ENCODE results near the gene BRPF1. TPM values are rescaled to one million over a fixed set of nuclear protein-coding genes. Genes with fewer than 3 reads are reported as not detected.

The BRPF1 gene
- total RNA-seq, 1 experiment from 2014 or later, result 23.6 TPM

DNA sequence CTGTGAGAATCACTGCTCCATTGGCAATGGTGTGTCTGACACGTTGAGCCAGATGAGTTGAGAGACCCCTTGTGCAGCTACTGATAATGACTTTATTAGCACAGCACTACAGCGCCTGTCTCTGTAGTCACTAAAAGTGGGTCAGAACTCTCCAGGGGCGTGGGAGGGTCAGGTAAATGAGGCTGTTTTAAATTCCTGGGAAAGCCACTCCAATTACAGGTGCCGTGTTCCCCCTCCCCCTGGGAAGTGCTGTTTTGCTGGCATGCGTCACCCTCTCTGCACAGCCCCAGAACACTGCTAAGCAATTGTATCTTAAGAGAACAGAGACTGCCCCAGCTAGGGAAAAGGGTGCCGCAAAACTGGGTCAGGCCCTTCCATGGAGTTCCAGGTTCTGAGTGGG lies 49.4 kb upstream of the BRPF1 start:
- RAD21 ChIA-PET (ENCODE audit: low non-redundant PET in 1 of 2, low total read pairs in 2 of 2, uncharacterized antibody in 2 of 2, unreplicated experiment in 2 of 2), result no interaction called here
- CTCF ChIA-PET, result no interaction called here
- no peaks in the 10 kb centered on the region for H4K20me1 ChIP-seq (ENCODE audit: insufficient read depth)
- H3K4me2 ChIP-seq (ENCODE audit: low read length), result no peak overlapping the region
- no TSS peak for BruUV-seq (replicated peaks)
- H3K4me1 ChIP-seq (ENCODE audit: control insufficient read depth in 1 of 2, insufficient read depth in 2 of 2, low read length in 2 of 2), result no peaks in the 10 kb centered on the region
- no peak overlapping the region for H3K27ac ChIP-seq (ENCODE audit: low read depth, low read length)
- ATAC-seq (no peak), DNase-seq (ENCODE audit: low read depth, low spot score) (no peak)
- H3K9me3 ChIP-seq (ENCODE audit: control insufficient read depth in 1 of 2, insufficient read depth in 1 of 2, low read depth in 1 of 2, low read length in 2 of 2), result no peaks in the 10 kb centered on the region
- H3K9me2 ChIP-seq (ENCODE audit: insufficient read depth), result no peaks in the 10 kb centered on the region
- POLR2A ChIA-PET, result no interaction called here
- peaks cover 12 to 15% of the 10 kb centered on the region in 2 experiments; a peak in 2 of 4 replicates for H3K36me3 ChIP-seq (ENCODE audit: control insufficient read depth in 1 of 2, insufficient read depth in 2 of 2, low read length in 2 of 2)
- intact Hi-C loops (cut with micrococcal nuclease), result no loop called here
- H3K27me3 ChIP-seq (ENCODE audit: insufficient read depth, low read length), result no peaks in the 10 kb centered on the region
- no peak overlapping the region for H3K4me3 ChIP-seq (replicated peaks in 1 of 2; ENCODE audit: low read depth in 1 of 2, low read length in 2 of 2)
- H3K79me2 ChIP-seq (ENCODE audit: insufficient read depth, low read length), result no peaks in the 10 kb centered on the region
- TF ChIP-seq ZNF274 (IDR thresholded peaks at IDR 0.05; ENCODE audit: low read depth, low read length) (no peak), TCF7L2 (IDR thresholded peaks at IDR 0.05; ENCODE audit: borderline replicate concordance, extremely low read depth, insufficient read depth, insufficient read length) (no peak), CBX3 (IDR thresholded peaks at IDR 0.05; ENCODE audit: low read depth) (no peak), POLR2AphosphoS5 (IDR thresholded peaks at IDR 0.05; ENCODE audit: low read depth, low read length) (no peak), RAD21 (IDR thresholded peaks at IDR 0.05; ENCODE audit: low read depth) (no peak), EZH2phosphoT487 (IDR thresholded peaks at IDR 0.05; ENCODE audit: borderline replicate concordance) (no peak), FOSL1 (IDR thresholded peaks at IDR 0.05; ENCODE audit: low read depth) (no peak), JUND (IDR thresholded peaks at IDR 0.05) (no peak), CEBPB (IDR thresholded peaks at IDR 0.05; ENCODE audit: low read depth) (no peak), SIN3A (IDR thresholded peaks at IDR 0.05; ENCODE audit: low read depth) (no peak), POLR2A (IDR thresholded peaks at IDR 0.05; ENCODE audit: borderline replicate concordance, extremely low read depth, insufficient read depth, insufficient read length) (no peak), ELF1 (IDR thresholded peaks at IDR 0.05; ENCODE audit: borderline replicate concordance, low read depth) (no peak), EGR1 (IDR thresholded peaks at IDR 0.05; ENCODE audit: low read depth) (no peak), YY1 (IDR thresholded peaks at IDR 0.05; ENCODE audit: extremely low read depth, insufficient replicate concordance, low read depth, low read length) (no peak), SRF (IDR thresholded peaks at IDR 0.05; ENCODE audit: low read depth) (no peak)
- TF ChIP-seq, protein P1, sequence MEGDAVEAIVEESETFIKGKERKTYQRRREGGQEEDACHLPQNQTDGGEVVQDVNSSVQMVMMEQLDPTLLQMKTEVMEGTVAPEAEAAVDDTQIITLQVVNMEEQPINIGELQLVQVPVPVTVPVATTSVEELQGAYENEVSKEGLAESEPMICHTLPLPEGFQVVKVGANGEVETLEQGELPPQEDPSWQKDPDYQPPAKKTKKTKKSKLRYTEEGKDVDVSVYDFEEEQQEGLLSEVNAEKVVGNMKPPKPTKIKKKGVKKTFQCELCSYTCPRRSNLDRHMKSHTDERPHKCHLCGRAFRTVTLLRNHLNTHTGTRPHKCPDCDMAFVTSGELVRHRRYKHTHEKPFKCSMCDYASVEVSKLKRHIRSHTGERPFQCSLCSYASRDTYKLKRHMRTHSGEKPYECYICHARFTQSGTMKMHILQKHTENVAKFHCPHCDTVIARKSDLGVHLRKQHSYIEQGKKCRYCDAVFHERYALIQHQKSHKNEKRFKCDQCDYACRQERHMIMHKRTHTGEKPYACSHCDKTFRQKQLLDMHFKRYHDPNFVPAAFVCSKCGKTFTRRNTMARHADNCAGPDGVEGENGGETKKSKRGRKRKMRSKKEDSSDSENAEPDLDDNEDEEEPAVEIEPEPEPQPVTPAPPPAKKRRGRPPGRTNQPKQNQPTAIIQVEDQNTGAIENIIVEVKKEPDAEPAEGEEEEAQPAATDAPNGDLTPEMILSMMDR (IDR thresholded peaks at IDR 0.05 in 2 of 3, conservative IDR thresholded peaks at IDR 0.05 in 1 of 3; ENCODE audit: borderline replicate concordance in 1 of 3, insufficient read depth in 1 of 3, low read depth in 2 of 3, low read length in 2 of 3), result no peak
- no peak overlapping the region for H3K9ac ChIP-seq (ENCODE audit: low read length)
- H2AFZ ChIP-seq (ENCODE audit: low read depth, low read length, poor library complexity, severe bottlenecking), result no peak overlapping the region
